ENCODE data around the gene CBLB. TPM values are rescaled to one million over a fixed set of nuclear protein-coding genes. Genes with fewer than 3 reads are reported as not detected.

The CBLB gene
- total RNA-seq, 1 experiment from 2014 or later, result 34.3 TPM

- Histone ChIP-seq H3K36me3 (ENCODE audit: control insufficient read depth, insufficient read depth, low read length) (no peaks in the 10 kb centered on the region; the same call in 1 of the 2 replicates), H3K4me3 (ENCODE audit: low read depth, low read length) (no peak overlapping the region), H3K9me3 (no peaks in the 10 kb centered on the region), H3K4me1 (no peaks in the 10 kb centered on the region), H3K27me3 (replicated peaks; ENCODE audit: control insufficient read depth, insufficient read depth, low read length) (no peaks in the 10 kb centered on the region)
- no peak for DNase-seq
- H3K36me3 Mint-ChIP-seq (ENCODE audit: insufficient read depth, unreplicated experiment), result peaks cover 7% of the 10 kb centered on the region
- ChIA-PET CTCF (no interaction called here), POLR2A (no interaction called here)
- no peak overlapping the region for H3K27ac Mint-ChIP-seq (ENCODE audit: unreplicated experiment)
- BruUV-seq (replicated peaks), result no TSS peak
- no peaks in the 10 kb centered on the region for H3K27me3 Mint-ChIP-seq (ENCODE audit: insufficient read depth, unreplicated experiment)
- no peaks in the 10 kb centered on the region for H3K4me1 Mint-ChIP-seq (ENCODE audit: low read depth, unreplicated experiment)
- TF ChIP-seq, protein P1, sequence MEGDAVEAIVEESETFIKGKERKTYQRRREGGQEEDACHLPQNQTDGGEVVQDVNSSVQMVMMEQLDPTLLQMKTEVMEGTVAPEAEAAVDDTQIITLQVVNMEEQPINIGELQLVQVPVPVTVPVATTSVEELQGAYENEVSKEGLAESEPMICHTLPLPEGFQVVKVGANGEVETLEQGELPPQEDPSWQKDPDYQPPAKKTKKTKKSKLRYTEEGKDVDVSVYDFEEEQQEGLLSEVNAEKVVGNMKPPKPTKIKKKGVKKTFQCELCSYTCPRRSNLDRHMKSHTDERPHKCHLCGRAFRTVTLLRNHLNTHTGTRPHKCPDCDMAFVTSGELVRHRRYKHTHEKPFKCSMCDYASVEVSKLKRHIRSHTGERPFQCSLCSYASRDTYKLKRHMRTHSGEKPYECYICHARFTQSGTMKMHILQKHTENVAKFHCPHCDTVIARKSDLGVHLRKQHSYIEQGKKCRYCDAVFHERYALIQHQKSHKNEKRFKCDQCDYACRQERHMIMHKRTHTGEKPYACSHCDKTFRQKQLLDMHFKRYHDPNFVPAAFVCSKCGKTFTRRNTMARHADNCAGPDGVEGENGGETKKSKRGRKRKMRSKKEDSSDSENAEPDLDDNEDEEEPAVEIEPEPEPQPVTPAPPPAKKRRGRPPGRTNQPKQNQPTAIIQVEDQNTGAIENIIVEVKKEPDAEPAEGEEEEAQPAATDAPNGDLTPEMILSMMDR (IDR thresholded peaks at IDR 0.05; ENCODE audit: insufficient read depth in 1 of 2, low read depth in 1 of 2, low read length in 1 of 2, severe bottlenecking in 1 of 2, unreplicated experiment in 1 of 2), result no peak
- H3K4me3 Mint-ChIP-seq (ENCODE audit: unreplicated experiment), result no peak overlapping the region
- intact Hi-C loops (cut with micrococcal nuclease; ENCODE audit: unreplicated experiment), result no loop called here
- H3K9me3 Mint-ChIP-seq (ENCODE audit: unreplicated experiment), result no peaks in the 10 kb centered on the region
Observed at GRCh38 chr3:105857601-105858000, 11.2 kb downstream of the CBLB start.

DNA sequence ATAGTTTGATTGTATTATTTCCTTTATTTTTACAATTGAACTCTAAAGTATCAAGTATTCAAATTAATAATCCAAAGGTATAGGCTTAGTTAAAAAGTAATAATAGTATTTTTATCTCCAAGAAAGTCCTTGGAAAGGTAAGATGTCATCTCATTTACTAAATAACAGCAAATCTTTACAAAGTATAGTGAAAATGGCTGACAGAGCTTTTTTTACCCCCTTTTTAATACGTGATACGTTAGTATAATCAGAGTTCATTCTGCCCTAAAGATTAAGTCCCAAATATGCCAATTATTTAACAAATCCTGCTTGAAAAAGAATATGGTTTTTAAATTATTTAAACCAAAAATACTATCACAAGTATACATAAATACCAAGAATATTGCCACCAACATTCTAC, 12.2 kb downstream of the CBLB start:
- TF ChIP-seq, protein P1 (IDR thresholded peaks at IDR 0.05; ENCODE audit: insufficient read depth in 1 of 2, low read depth in 1 of 2, low read length in 1 of 2, severe bottlenecking in 1 of 2, unreplicated experiment in 1 of 2), result no peak
- Mint-ChIP-seq H3K36me3 (ENCODE audit: insufficient read depth, unreplicated experiment) (peaks cover 7% of the 10 kb centered on the region), H3K4me3 (ENCODE audit: unreplicated experiment) (no peak overlapping the region), H3K4me1 (ENCODE audit: low read depth, unreplicated experiment) (no peaks in the 10 kb centered on the region), H3K27ac (ENCODE audit: unreplicated experiment) (no peak overlapping the region), H3K9me3 (ENCODE audit: unreplicated experiment) (no peaks in the 10 kb centered on the region), H3K27me3 (ENCODE audit: insufficient read depth, unreplicated experiment) (no peaks in the 10 kb centered on the region)
- Histone ChIP-seq H3K27me3 (replicated peaks; ENCODE audit: control insufficient read depth, insufficient read depth, low read length) (no peaks in the 10 kb centered on the region), H3K9me3 (no peaks in the 10 kb centered on the region), H3K4me3 (ENCODE audit: low read depth, low read length) (no peak overlapping the region), H3K36me3 (ENCODE audit: control insufficient read depth, insufficient read depth, low read length) (no peaks in the 10 kb centered on the region; the same call in 1 of the 2 replicates), H3K4me1 (no peaks in the 10 kb centered on the region)
- BruUV-seq (replicated peaks), result no TSS peak
- DNase-seq, result no peak
- ChIA-PET CTCF (no interaction called here), POLR2A (no interaction called here)
- intact Hi-C loops (cut with micrococcal nuclease; ENCODE audit: unreplicated experiment), result no loop called here

DNA sequence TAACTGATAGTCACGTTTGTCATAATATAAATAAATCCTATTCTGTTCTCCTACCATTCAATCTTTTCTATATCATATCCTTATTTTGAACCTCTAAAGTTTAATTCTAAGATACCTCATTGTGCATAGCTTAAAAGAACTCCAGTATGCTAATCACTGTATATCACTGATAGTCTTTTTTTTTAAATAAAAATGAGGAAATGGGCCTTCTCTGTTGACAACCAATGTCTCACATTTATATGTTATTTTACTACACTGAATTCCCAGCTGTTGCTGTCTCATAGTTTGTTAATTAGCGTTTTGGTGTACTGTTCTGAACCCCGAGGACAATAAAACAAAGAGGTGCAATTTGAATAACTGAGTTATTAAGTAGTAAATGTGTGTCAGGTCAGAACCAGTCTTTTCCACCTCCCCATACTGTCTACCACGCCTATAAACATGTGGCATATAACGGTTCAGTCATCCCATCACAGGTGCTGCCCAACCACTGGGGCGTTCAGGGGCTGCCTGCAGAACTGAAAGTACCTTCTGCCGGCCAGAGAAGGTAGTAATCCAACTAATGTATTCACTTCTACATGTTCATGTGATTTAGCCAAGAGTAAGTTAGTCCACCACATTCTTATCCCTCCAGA, 14.9 kb downstream of the CBLB start:
- TF ChIP-seq, protein P1 (IDR thresholded peaks at IDR 0.05; ENCODE audit: insufficient read depth in 1 of 2, low read depth in 1 of 2, low read length in 1 of 2, severe bottlenecking in 1 of 2, unreplicated experiment in 1 of 2), result no peak
- no peak for DNase-seq
- Mint-ChIP-seq H3K4me3 (ENCODE audit: unreplicated experiment) (no peak overlapping the region), H3K27ac (ENCODE audit: unreplicated experiment) (no peak overlapping the region), H3K9me3 (ENCODE audit: unreplicated experiment) (no peaks in the 10 kb centered on the region), H3K27me3 (ENCODE audit: insufficient read depth, unreplicated experiment) (no peaks in the 10 kb centered on the region), H3K4me1 (ENCODE audit: low read depth, unreplicated experiment) (no peaks in the 10 kb centered on the region), H3K36me3 (ENCODE audit: insufficient read depth, unreplicated experiment) (peaks cover 7% of the 10 kb centered on the region)
- Histone ChIP-seq H3K36me3 (ENCODE audit: control insufficient read depth, insufficient read depth, low read length) (no peaks in the 10 kb centered on the region), H3K4me3 (ENCODE audit: low read depth, low read length) (no peak overlapping the region), H3K27me3 (replicated peaks; ENCODE audit: control insufficient read depth, insufficient read depth, low read length) (no peaks in the 10 kb centered on the region), H3K9me3 (no peaks in the 10 kb centered on the region), H3K4me1 (no peaks in the 10 kb centered on the region)
- intact Hi-C loops (cut with micrococcal nuclease; ENCODE audit: unreplicated experiment), result no loop called here
- POLR2A ChIA-PET, result no interaction called here
- BruUV-seq (replicated peaks), result no TSS peak
- CTCF ChIA-PET, result no interaction called here

Data from Caco-2 (cell line).